Measurements from ENCODE around the gene CD74.

DNA sequence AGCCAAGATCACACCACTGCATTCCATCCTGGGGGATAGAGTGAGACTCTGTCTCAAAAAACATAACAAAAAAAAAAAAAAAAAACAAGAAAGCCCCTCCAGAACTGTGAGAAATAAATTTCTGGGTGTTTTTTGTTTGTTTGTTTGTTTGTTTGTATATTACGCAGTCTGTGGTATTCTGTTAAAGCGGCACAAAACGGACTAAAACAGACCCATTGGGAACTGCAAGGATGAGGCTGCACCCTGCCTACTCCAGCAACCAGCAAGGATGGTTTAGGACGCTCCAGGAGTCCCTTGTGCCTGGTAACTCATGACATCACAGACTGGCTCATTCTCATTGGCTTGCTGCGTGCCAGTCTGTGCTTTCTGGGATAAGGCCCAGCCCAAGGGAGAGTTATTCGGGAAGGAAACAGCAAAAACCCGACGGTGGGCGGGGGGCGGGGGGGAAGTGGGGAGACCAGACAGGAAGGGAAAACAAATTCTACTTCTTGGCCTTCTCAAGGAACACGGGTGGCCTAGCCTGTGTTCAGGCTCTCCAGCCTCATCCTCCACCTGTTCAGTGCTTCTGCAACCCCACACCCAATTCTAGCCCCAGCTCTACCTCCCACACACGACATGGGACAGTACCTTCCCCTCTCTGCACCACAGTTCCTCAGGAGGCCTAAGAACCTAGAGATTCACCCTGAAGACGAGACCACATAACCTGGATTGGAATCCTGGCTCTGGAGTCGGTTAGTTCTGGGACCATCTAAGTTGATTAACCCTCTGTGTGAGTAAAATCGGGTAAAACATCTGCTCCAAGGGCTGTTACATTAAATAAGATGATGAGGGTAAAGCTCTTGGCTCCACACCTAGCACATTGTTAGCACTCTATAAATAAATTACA lies 2.8 kb downstream of the CD74 start:
- TF ChIP-seq TAF1 (IDR thresholded peaks at IDR 0.05; ENCODE audit: low read depth, low read length) (no peak), CHD1 (IDR thresholded peaks at IDR 0.05; ENCODE audit: low read depth, low read length) (no peak), HDAC6 (IDR thresholded peaks at IDR 0.05; ENCODE audit: low read depth, low read length) (no peak), CTBP2 (IDR thresholded peaks at IDR 0.05; ENCODE audit: borderline replicate concordance, insufficient read depth, insufficient read length, low read length) (no peak)
